ENCODE data around the gene LENEP. TPM values are rescaled to one million over a fixed set of nuclear protein-coding genes. Genes with fewer than 3 reads are reported as not detected.

LENEP gene
- total and polyA plus RNA-seq, 2 experiments from 2014 or later: not detected

GRCh38 chr1:154945160-154945961 is 48.0 kb upstream of the LENEP start:
- Histone ChIP-seq H3K4me3 (no peak overlapping the region), H3K27me3 (replicated peaks; ENCODE audit: insufficient read depth) (no peaks in the 10 kb centered on the region), H3K9ac (no peak overlapping the region), H3K4me2 (ENCODE audit: unreplicated experiment) (no peak overlapping the region), H3K27ac (no peak overlapping the region), H3K9me2 (ENCODE audit: insufficient read depth) (no peaks in the 10 kb centered on the region), H4K20me1 (ENCODE audit: insufficient read depth) (no peaks in the 10 kb centered on the region), H3K79me2 (ENCODE audit: insufficient read depth) (no peaks in the 10 kb centered on the region), H3K9me3 (ENCODE audit: low read depth) (no peaks in the 10 kb centered on the region), H3F3A (ENCODE audit: insufficient read depth) (no peaks in the 10 kb centered on the region), H3K36me3 (ENCODE audit: low read depth) (no peaks in the 10 kb centered on the region), H3K4me1 (ENCODE audit: insufficient read depth) (no peaks in the 10 kb centered on the region), H2AFZ (no peak overlapping the region)
- DNase-seq: no peak
- in situ Hi-C loops (cut with MboI): no loop called here
- WGBS, 2 experiments (ENCODE audit: low coverage in 1 of 2, low lambda C conversion rate in 2 of 2, missing lambda C conversion rate in 2 of 2): 67 to 76% methylated on average over 14 to 15 of the region's 15 CpGs
- TF ChIP-seq EZH2phosphoT487 (IDR thresholded peaks at IDR 0.05; ENCODE audit: insufficient read depth, low read depth) (no peak), EZH2 (IDR thresholded peaks at IDR 0.05; ENCODE audit: insufficient read depth, poor library complexity, severe bottlenecking) (no peak)

DNA sequence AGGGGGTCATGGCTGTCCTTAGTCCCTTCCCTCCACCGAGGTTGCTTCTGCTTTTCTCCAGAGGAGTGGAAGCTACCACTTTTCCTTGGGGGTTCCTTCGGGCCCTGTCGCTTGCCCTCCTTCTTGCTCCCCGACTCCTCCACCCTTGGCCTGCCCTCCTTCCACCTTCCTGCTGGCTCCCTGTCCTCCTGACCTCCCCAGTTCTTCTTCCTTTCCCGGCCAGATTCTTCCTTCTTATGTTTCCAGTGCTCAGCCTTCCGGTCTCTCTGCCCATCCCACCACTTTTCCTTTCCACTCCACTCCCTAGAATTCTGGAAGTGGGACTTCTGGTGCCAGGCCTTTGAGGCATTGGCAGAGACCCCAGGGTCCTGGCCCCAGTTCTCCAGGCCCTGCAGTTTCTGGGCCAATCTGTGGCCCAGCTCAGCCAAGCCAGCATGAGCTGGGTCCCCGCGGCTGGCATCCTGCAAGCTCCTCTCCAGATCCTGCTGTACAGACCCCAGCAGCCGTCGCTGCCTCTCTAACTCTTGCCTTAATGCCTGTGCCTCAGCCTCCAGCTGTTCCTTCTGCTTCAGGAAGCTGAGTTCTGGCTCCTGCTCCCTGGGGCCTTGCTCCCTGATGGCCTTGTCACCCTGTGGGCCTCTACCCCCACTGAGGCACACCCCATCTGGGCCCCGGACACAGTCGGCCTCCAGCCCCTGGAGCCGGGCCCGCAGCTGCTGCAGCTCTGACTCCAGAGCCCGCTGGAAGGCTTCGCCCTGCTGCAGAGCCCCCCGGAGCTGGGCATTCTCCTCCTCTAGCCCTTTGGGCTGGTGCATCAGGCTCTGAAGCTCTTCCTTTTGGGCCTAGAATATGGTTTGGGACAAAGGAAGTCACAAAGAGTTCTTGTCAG is 47.2 kb upstream of the LENEP start:
- Histone ChIP-seq H3F3A (ENCODE audit: insufficient read depth) (no peaks in the 10 kb centered on the region), H3K27me3 (replicated peaks; ENCODE audit: insufficient read depth) (no peaks in the 10 kb centered on the region), H3K9me2 (ENCODE audit: insufficient read depth) (no peaks in the 10 kb centered on the region), H3K9me3 (ENCODE audit: low read depth) (no peaks in the 10 kb centered on the region), H2AFZ (no peak overlapping the region), H3K9ac (no peak overlapping the region), H3K4me3 (no peak overlapping the region), H3K4me1 (ENCODE audit: insufficient read depth) (no peaks in the 10 kb centered on the region), H3K27ac (no peak overlapping the region), H4K20me1 (ENCODE audit: insufficient read depth) (no peaks in the 10 kb centered on the region), H3K4me2 (ENCODE audit: unreplicated experiment) (no peak overlapping the region), H3K79me2 (ENCODE audit: insufficient read depth) (no peaks in the 10 kb centered on the region), H3K36me3 (ENCODE audit: low read depth) (no peaks in the 10 kb centered on the region)
- in situ Hi-C loops (cut with MboI): no loop called here
- no peak for TF ChIP-seq EZH2phosphoT487 (IDR thresholded peaks at IDR 0.05; ENCODE audit: insufficient read depth, low read depth)
- no peak for TF ChIP-seq EZH2 (IDR thresholded peaks at IDR 0.05; ENCODE audit: insufficient read depth, poor library complexity, severe bottlenecking)
- no peak for DNase-seq
- 84 to 85% methylated on average over 17 of the region's 17 CpGs for WGBS, 2 experiments (ENCODE audit: low coverage in 1 of 2, low lambda C conversion rate in 2 of 2, missing lambda C conversion rate in 2 of 2)

DNA sequence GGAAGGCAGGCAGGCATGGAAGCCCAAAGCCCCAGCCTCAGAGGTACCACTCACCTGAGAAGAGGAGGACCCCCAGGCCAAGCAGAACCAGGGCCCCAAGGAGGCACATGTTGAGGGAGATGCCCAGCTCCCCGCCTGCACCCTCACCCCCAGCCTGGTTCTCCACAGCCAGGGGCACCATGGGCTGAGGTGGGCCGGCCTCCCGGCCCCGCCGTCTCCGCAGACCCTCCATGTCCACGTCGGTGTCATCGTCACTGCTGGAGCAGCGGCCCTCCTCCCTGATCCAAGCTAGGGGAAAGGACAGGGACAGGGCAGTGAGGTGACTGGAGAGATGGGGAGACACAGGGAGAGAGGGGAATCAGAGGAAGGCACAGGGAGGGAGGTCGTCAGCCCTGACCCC is 45.3 kb upstream of the LENEP start:
- in situ Hi-C loops (cut with MboI): no loop called here
- TF ChIP-seq EZH2 (IDR thresholded peaks at IDR 0.05; ENCODE audit: insufficient read depth, poor library complexity, severe bottlenecking): no peak
- TF ChIP-seq EZH2phosphoT487 (IDR thresholded peaks at IDR 0.05; ENCODE audit: insufficient read depth, low read depth): no peak
- WGBS, 2 experiments (ENCODE audit: low coverage in 1 of 2, low lambda C conversion rate in 2 of 2, missing lambda C conversion rate in 2 of 2): 78 to 83% methylated on average over 11 of the region's 11 CpGs
- H3K9me3 ChIP-seq (ENCODE audit: low read depth): no peaks in the 10 kb centered on the region
- H3F3A ChIP-seq (ENCODE audit: insufficient read depth): no peaks in the 10 kb centered on the region
- no peaks in the 10 kb centered on the region for H3K27me3 ChIP-seq (replicated peaks; ENCODE audit: insufficient read depth)
- H4K20me1 ChIP-seq (ENCODE audit: insufficient read depth): no peaks in the 10 kb centered on the region
- no peak overlapping the region for H3K9ac ChIP-seq
- DNase-seq: no peak
- H3K36me3 ChIP-seq (ENCODE audit: low read depth): no peaks in the 10 kb centered on the region
- H3K4me1 ChIP-seq (ENCODE audit: insufficient read depth): no peaks in the 10 kb centered on the region
- H3K4me2 ChIP-seq (ENCODE audit: unreplicated experiment): no peak overlapping the region
- no peaks in the 10 kb centered on the region for H3K79me2 ChIP-seq (ENCODE audit: insufficient read depth)
- H3K4me3 ChIP-seq: no peak overlapping the region
- no peak overlapping the region for H2AFZ ChIP-seq
- no peak overlapping the region for H3K27ac ChIP-seq
- H3K9me2 ChIP-seq (ENCODE audit: insufficient read depth): no peaks in the 10 kb centered on the region

DNA sequence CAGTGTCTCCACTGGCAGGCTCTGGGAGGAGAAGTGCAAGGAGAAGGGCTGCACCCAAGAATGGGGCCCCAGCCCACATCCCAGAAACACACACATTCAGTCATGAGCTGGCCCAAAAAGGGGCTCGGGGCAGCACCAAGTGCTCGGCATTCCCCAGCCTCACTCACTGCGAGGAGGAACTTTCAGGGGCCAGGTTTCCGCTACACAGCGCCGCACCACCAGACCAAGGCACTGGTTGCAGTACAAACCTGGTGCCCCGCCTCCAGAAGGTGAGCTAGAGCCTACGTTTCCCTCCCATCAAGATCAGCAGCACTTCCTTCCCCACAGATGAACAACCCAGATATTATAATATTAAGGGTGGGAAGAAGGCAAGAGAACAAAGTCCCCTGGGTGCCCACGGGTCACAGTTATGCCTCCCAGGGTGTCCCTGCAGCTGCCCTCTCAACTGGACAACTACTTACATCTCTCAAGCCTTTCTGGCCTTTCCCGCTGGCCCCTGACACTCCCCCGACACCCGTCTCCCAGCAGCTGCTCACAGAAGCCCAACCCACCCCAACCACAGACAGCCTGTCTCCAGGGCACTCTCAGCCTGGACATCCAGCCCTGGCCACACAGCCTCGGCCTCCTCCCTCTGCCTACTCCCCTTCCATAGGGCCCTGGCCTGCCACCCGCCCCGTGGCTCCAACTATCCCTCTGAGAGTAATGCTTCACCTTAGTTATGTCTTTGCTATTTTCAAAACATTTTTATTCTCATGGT is 41.3 kb upstream of the LENEP start:
- DNase-seq: no peak
- Histone ChIP-seq H3K4me3 (no peak overlapping the region), H3K27ac (no peak overlapping the region), H3K9me2 (ENCODE audit: insufficient read depth) (no peaks in the 10 kb centered on the region), H3K9ac (no peak overlapping the region), H3K4me2 (ENCODE audit: unreplicated experiment) (no peak overlapping the region), H3K9me3 (ENCODE audit: low read depth) (no peaks in the 10 kb centered on the region), H3K36me3 (ENCODE audit: low read depth) (no peaks in the 10 kb centered on the region), H3F3A (ENCODE audit: insufficient read depth) (peaks cover 9% of the 10 kb centered on the region), H2AFZ (no peak overlapping the region), H3K27me3 (replicated peaks; ENCODE audit: insufficient read depth) (no peaks in the 10 kb centered on the region), H3K79me2 (ENCODE audit: insufficient read depth) (0 out of 2 replicates have a peak, but pooled peaks cover 14% of the 10 kb centered on the region), H4K20me1 (ENCODE audit: insufficient read depth) (no peaks in the 10 kb centered on the region), H3K4me1 (ENCODE audit: insufficient read depth) (peaks cover 16% of the 10 kb centered on the region)
- no peak for TF ChIP-seq EZH2 (IDR thresholded peaks at IDR 0.05; ENCODE audit: insufficient read depth, poor library complexity, severe bottlenecking)
- no peak for TF ChIP-seq EZH2phosphoT487 (IDR thresholded peaks at IDR 0.05; ENCODE audit: insufficient read depth, low read depth)
- WGBS, 2 experiments (ENCODE audit: low coverage in 1 of 2, low lambda C conversion rate in 2 of 2, missing lambda C conversion rate in 2 of 2): 63 to 68% methylated on average over 14 to 15 of the region's 15 CpGs
- in situ Hi-C loops (cut with MboI): no loop called here

Data from GM23248 (cell line).